HG02840 (cell line): Measurements from ENCODE around the gene CABCOCO1.

ENCODE experiments used
- ATAC-seq: cut with Tn5 transposase; IDR thresholded peaks from one replicate; pipeline ENCODE4 v1.9.1; 2021; ENCODE audit warnings: mild to moderate bottlenecking, moderate library complexity, moderate number of reproducible peaks; ENCODE audit not compliant: unreplicated experiment, low FRiP score

CABCOCO1 gene

DNA sequence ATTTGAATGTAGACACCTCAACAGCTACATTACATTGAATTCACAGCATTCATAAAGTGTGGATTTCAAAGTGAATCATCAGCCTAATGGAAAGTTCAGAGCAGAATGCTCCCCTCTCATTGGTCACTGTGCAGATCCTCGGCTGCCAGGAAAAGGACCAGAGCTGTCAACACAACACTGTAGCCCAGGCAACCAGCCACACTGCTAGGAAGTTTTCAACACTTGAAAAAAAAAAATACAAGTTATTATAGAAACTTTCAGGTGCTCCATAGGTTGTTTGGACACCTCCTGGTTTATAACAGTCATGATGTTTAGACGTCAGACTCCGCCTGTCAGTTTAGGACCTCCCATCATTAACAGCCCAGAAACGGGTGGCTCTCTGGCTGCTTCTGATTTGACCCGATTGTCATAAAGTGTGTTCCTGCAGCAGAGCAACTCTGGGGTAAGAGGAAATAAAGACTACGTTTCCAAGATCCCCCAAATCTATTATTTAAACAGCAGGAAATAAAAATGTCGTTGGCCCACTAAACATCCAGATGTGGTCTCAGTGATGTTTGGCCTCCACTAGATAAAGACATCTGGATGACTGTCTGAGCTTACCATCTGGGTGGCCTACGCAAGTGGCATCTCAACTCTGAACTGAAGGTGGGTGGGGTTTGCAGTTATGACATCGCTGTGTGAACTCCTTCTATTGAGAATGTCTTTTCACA lies 117.4 kb downstream of the CABCOCO1 start:
- no peak for ATAC-seq

DNA sequence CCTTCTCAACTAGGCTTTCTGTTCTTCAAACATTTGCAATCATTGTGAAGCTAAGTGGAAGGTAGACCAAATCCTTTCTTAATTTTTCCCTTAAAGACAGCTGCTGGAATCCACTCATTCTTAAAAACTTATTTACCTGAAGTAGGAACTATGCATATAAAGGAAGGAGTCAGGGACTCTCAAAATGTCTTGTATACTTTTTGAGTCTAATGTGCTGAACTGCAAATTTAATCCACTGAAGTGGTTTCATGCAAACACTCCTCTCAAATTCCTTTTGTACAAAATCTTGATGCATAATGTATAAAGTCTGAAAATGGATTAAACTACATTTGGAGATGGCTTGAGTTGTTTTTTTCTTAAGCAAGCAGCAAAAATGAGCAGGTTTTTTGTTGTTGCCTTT lies 118.0 kb downstream of the CABCOCO1 start:
- no peak for ATAC-seq

DNA sequence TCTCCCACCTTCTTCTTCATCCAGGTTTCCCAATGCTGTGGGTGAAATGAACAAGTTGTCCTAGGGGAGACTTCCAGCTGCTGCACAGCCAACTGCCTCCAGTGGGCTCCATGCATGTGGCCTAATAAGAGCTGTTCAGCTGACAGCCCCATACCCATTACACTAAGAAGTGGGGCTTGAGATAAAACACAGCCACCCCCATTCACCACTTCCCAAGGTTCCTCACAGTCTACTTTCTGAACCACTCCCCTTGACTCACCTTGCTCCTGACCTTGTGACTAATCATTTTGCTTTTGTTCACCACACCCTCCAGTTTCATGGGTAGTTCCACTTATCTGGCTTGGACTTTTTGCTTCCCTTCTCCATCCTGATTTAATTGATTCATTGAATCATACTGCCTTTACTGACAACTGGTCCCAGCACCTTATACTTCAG lies 119.3 kb downstream of the CABCOCO1 start:
- no peak for ATAC-seq

DNA sequence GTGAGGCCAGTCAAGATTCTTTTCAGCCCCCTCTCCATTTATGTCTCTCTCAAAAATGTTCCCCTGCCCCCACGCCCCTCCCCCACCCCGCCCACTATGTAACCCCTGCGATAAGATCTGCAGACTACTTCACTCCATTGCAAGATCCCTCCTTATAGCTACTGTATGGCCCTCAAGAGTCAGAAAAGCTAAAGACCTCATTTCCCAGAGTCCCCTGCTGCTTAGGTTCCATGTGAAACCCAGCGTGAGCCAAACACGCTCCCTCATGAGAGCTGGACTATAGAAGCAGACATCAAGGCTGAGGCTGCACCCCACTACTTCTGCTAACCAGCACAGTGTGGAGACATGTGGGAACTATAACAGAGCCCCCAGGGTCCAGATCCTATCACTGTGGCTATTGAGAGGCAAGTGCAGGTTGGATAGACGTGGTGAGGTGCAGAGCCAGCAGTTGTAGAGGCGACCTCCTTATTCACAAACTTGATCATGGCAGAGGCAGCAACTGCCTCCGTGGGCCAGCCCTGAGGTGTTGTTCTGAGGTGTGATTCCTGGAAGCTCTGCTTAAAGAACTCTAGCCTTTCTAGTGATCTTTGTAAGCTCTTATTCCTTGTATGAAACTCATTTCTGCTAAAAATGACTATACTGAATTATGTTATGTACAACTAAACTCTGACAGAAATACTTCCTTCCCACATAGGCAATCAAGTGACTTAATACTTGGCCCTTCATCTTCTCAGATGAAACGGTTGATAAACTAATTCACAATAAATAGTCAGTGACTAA lies 121.8 kb downstream of the CABCOCO1 start:
- no peak for ATAC-seq

DNA sequence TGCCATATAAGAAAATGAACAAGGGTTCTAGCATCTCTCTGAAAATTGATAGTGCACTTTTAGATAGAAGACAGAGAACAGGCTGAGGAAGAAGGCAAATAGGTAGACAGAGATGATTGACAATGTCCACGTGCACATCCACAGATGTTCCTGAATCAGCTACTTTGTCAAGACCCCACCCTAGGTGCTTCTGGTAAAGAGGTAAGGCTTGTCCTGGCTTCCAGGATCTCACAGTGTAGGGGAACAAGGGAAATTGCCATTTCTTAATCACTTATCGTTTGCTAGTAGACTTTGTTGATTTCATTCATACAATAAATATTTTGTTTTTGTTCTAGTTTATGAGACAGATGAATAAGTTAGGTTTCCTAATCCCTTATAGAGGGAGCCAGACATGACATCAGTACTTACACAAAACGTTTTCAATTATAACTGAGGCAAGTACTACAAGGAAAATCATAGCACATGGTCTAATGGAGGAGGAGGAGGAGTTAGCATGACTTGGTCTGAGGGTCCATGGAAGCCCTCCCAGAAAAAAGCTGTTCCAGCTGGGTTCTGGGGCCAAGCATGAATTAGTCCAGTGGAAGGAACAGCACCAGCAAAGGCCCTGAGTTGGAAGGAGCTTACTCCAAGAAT lies 122.9 kb downstream of the CABCOCO1 start:
- ATAC-seq, result no peak

DNA sequence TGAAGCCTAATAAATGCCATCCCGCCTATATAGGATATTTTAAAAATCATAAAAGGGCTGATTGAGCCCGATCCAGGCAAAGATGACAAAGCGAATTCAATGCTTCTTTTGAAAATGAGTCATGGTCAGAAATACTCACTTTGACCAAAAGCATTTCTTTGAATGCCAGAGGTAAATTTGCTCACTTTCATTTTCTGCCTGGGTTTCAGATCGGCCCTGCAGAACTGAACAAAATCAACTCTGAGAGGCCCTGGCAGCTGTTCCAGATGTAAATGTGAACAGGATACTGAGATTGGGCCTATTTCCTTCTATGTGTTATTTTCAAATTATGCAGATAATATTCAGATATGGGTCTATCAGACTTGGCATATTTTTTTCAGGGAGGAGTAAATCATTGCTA lies 124.0 kb downstream of the CABCOCO1 start:
- ATAC-seq, result peak; percentile 95

DNA sequence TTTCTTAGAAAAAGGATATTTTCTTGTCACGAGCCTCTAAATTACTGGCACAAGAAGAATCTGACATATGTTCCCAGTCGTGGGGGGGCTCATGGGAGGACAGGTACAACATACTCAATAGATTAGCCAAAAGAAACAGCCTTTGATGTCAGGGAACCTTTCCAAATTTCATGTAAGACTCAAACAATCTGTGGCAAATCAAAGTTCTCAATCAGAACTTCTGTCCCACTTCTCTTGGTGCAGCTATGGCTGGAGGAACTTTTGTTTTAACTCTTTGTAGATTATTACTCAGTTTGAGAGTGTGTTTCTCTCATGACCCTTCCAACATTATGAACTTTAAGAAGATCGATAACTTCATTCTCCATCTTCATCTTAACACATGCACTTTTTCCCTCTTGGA lies 124.4 kb downstream of the CABCOCO1 start:
- no peak for ATAC-seq

DNA sequence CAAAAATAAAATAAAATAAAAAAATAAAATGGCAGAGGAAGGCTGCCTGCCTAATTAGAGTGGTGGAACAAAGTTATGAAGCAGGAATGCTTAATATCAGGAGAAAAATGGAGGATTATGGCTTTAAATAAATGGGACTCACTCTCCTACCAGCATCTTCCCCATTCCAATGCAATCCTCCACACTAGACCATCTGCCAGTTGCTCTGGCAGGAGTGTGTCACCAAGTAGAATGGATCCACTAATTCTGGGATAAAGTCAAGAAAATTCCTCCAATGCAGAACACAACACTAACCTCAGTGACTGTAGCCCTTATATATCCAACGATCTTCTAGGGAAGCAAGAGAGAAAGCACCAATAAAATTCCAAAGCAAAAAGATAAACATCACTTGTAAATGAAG lies 126.3 kb downstream of the CABCOCO1 start:
- ATAC-seq, result no peak

DNA sequence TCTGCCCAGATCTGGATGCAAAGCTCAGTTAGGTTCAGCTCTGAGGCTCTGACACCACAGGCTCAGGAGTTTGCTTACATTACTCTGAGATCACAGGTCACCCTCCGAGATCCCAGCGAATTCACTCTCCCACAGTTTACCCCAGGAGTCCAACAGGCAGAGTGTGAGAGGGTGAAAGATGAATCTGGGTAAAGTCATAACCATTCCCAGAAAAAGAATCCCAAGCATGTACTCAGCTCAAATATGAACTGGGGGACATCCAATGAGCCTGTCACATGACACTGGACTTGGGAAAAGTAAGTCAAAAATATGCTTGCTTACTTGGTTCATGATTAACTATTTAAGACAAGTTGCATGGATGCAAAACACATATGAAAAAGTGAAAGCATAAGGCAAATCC lies 128.5 kb downstream of the CABCOCO1 start:
- no peak for ATAC-seq

DNA sequence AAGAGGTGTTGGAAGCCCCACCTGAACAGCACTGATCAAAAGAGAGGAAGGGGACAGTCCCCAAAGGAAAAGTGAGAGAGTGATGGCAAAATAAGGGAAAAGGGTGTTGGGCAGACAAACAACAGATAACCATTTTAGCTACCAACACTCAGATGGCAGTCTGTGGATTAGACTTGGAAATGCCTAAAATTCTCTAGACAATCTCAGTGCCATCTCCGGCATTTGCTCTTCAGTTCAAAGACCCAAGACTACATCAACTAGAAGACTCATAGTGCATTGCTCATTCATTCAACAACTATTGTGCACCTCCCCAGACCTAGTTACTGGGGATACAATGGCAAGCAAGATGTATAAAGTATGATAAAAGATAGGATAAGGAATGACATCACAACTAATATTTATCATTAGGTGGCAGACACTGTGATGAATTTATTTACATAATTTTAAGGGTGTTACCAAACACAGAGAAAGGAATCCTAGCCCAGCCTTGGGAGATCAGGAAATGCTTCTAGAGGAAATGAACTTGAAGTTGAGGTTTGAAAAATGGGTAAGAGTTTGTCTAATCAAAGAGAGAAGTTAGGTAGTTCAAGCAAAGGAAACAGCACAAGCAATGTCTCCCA lies 129.5 kb downstream of the CABCOCO1 start:
- no peak for ATAC-seq

DNA sequence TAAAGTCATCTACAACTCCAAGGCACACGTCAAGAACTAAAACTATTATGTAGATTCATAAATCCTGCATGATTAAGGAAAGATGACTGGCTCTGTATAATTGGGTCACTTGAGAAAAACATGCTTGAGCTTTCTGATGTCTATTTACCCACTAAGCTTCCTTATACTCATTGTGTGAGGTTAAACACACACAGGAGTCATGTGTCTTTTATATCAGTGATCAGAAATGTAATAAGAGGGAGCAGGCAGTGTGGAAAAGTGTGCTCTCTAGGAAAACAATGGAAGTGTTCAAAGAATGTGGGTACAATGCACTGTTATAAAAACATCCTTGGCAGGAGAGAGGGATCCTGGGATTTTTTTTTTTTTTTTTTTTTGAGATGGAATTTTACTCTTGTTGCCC lies 130.2 kb downstream of the CABCOCO1 start:
- no peak for ATAC-seq

DNA sequence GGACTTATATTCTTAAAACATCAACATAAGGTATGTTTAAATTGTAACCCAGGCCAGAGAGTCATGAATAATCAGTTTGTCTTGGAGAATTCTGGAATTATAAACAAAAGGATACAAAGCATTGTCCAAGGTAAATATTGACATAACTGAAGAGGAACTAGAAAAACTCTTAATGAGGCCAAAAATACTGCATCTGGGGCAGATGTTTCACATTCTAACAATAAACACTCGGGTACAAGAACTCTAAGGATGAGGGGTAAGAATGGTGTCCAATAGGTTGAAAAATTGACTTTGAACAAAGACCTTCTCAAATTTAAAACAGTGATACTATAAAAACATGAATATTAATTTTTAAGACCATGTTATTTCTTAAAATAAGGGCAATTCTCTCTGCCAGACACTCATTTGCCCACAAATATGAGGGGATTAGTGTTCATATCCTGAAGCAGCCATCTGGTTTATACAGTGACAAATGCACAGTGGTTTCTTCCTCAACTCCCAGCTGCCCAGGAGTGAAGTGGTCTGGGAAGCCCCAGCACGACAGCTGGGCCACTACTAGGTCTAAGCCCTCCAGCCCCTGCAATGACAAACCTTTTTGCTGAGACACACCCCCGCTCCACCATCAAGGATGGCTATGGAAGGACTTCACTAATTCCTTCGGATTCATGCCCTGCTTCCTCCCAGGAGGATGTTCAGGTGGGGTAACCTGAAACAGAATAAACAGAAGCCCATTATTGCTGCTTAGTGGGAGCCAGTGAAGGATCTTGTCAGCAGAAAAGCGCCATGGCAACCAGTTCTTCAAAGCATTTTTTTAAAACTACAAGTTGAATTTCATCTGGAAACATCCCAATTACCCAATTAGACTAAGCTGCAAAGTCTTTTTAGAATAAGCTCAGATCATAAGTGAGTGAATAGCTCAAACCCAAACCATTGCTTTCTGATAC lies 131.3 kb downstream of the CABCOCO1 start:
- ATAC-seq, result no peak

DNA sequence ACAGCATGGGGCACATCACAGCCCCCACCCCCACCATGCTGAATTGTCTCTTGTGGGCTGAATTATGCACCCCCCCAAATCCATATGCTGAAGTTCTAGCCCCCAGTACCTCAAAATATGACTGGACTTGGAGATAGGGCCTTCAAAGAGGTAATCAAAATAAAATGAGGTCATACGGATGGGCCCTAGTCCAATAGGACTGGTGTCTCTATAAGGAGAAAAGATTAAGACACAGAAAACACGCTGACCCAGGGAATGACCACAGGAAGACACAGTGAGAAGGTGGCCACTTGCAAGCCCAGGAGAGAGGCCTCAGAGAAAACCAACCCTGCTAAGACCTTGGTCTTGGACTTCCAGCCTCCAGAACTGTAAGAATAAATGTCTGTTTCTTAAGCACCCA lies 132.4 kb downstream of the CABCOCO1 start:
- no peak for ATAC-seq

DNA sequence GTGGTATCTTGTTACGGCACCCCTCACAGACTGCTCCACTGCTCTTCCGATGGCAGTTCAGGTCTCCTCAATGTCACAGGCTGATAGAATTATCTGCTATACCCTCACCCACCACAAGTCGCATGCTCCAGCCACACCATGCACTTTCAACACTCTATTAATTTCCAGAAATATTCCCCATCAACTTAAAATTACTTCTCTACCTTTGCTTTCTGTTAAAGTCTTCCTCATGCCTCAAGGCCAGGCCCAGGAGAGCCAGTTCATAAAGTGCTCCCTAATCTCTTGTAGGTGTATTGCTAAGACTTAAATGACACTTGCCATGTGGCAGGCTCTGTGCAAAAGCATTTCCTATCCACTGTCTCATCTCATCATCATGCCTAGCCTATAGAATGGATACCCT lies 132.8 kb downstream of the CABCOCO1 start:
- ATAC-seq, result no peak

DNA sequence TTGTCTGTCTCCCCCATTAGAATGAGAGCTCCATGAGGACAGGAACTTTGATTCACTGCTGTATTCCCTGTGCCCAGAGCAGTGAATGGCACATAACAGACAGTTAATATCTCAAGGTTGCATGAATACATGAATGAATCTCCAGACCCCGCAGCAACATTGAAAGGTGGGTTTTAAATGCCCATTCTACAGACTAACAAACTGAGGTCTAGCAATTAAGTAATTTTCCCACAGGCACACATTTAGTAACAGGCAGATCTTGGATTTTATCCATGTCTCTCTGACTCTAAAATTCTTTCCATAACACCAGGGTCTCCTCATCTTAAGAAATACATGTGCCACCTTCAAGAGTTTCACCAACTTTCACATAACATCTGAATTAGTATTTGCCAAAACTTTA lies 134.1 kb downstream of the CABCOCO1 start:
- ATAC-seq, result no peak

DNA sequence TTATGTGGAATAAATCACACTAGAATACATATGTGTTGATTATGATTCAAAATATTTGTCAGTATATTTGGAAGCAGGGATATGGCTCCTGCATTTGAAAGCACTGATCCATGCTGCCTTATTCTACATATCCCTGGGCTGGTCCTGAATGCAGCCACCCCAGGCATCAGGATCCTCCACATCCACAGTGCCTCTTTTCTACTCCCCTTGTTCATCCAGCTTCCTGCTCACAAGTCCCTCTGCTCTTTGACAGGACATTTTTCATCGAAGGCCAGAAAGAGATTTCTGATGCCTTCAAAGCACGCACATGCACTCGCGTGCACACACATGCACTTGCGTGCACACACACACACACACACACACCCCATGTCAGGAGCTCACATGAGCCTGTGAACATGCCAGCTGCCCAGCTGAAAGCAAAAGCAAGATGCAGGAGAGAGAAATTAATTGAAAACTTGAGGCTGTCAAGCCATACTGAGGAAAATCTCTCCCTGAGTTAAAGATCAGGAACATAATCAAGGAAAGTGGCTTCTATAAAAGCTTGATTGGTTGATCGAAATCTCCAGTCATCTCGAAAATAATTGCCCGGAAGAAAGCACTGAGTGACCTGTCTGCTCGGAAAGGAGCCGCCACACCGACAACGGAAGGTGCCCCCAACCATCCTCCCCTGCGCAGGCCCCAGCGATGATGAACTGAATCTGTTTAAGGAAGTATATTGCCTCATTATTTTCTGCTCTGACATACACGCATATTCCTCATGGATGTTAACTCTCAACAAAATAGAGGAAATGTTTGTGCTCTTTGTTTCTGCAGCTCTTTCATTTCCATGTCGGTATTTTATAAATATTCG lies 134.8 kb downstream of the CABCOCO1 start:
- ATAC-seq, result no peak

DNA sequence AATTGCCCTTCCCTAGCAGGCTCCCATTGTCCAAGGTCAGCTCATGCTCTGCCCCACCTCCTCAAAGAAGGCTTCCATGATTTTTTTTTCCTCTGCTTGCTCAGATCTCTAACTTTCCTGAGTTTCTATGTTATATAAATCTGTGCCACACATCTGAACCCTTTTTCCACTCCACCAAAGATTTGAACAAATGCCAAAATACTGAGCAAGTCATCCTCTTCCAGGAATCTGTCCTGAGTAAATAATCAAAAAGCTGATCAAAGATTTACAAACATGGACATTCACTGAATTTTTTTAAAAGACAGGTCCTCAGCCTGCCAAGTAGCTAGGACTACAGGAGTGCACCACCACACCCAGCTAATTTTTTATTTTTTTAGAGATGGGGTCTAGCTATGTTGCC lies 136.0 kb downstream of the CABCOCO1 start:
- no peak for ATAC-seq

DNA sequence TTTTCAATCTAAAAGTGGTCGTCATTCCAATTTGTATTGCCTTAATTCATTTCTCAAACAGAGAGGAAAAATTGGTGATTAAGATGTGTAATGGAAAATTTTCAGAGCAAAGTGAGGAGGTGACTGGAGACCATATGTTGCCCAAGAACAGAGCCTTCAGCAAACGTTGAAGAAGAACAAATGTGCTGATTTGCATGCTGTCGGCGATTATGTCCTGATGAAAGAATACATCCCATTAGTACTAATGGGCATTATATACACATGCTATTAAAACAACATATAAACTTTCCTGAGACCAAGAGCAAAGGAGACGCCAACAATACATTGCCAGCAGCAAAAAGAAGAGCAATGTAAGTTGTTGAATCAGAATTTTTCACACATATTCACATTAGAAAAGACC lies 138.8 kb downstream of the CABCOCO1 start:
- ATAC-seq, result no peak

DNA sequence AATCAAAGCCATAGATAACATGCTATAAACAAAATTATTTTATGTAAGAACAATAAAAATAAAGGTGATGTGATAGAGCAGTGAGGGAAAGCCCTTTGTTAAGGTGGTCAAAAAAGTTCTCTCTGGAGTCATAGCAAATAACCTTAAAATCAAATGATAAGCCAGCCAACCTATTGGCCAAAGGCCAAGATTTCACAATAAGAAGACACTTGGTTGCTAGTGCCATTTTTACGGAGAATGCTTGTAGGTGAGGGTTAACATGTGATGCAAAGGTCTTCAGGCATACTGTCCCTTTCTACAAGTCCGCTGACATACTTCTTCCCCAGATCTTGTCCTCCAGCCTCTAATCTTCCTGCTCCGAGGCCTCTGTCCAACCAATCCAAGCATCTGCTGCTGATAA lies 140.5 kb downstream of the CABCOCO1 start:
- no peak for ATAC-seq
